Upper lobe of left lung (tissue), 6 donors: ENCODE data around the gene GAPDHS. TPM values are rescaled to one million over a fixed set of nuclear protein-coding genes. Genes with fewer than 3 reads are reported as not detected.
A peak's percentile ranks its signal among the peaks of the same experiment; 100 is the strongest.

Experiments
- ATAC-seq, 2 donors: fragments of 200-7000 bp; cut with Tn5 transposase; one replicate each; pipeline ENCODE4 v1.9.1; 2022; ENCODE audit warnings: mild to moderate bottlenecking in 2 of 2, moderate library complexity in 2 of 2; ENCODE audit not compliant: low FRiP score in 2 of 2
- DNase-seq, 2 donors: peaks; one replicate each; pipeline ENCODE4 v3.0.0-alpha.2; 2019 to 2020
- H3K27ac ChIP-seq, 4 donors: fragments of 200-600 bp; sonication (generic); one replicate each; pipeline ENCODE4 v1.5.1; 2016 to 2019
- H3K27me3 ChIP-seq, 4 donors: fragments of 200-600 bp; sonication (generic); one replicate each; pipeline ENCODE4 v1.5.1; 2017 to 2019
- H3K36me3 ChIP-seq, 4 donors: fragments of 200-600 bp; sonication (generic); one replicate each; pipeline ENCODE4 v1.5.1; 2016 to 2019
- H3K4me1 ChIP-seq, 4 donors: fragments of 200-600 bp; sonication (generic); one replicate each; pipeline ENCODE4 v1.5.1; 2018 to 2019
- H3K4me3 ChIP-seq, 4 donors: fragments of 200-600 bp; sonication (generic); one replicate each; pipeline ENCODE4 v1.5.1; 2017 to 2019; ENCODE audit warnings: mild to moderate bottlenecking in 2 of 4, moderate library complexity in 1 of 4
- H3K9me3 ChIP-seq, 4 donors: fragments of 200-600 bp; sonication (generic); one replicate each; pipeline ENCODE4 v1.5.1; 2018 to 2019
- EP300 ChIP-seq, 4 donors: sonication (generic); formaldehyde crosslinking; IDR thresholded peaks; one replicate each; pipeline ENCODE4 v1.5.1; 2017; ENCODE audit warnings: antibody characterized with exemption in 4 of 4, control low read depth in 2 of 4
- POLR2A ChIP-seq, 4 donors: fragments of 450-650 bp; IDR thresholded peaks; one replicate each; pipeline ENCODE4 v1.5.1; 2016 to 2017; ENCODE audit warnings: antibody characterized with exemption in 4 of 4, mild to moderate bottlenecking in 2 of 4
- POLR2AphosphoS5 ChIP-seq, 2 donors: sonication (generic); formaldehyde crosslinking; IDR thresholded peaks; one replicate each; pipeline ENCODE4 v1.5.1; 2017; ENCODE audit warnings: antibody characterized with exemption in 2 of 2
- WGBS, 2 donors: methylation state at CpG; one replicate each; pipeline ENCODE4 v1.1.5; 2017 to 2018; 5-methylcytosine and 5-hydroxymethylcytosine counted together
- total RNA-seq, 6 donors: library from RNA; depleted of rRNA in 4 of 6; stranded (reverse); fragments of >200 nt in 4 of 6; gene quantifications; one replicate each; pipeline versions ENCODE4 v1.1.0 to v1.2.1, GENCODE V29; 2016 to 2021
- TF ChIP-seq, protein P1 (sequence below), 6 experiments: fragments of 450-650 bp in 4 of 6; fragments of 200-600 bp in 2 of 6; sonication (generic) in 2 of 6; IDR thresholded peaks; one replicate each; pipeline ENCODE4 v1.5.1; 2016 to 2019; ENCODE audit warnings: antibody characterized with exemption in 6 of 6
- donor health status: DM: no; HTN: no; CAD: no; lungs with moderate emphysema.
- donor health status: DM: no; HTN: yes; CAD: no; lungs with severe emphysema.

GAPDHS gene
- total RNA-seq, 6 donors from 2014 or later: not detected

DNA sequence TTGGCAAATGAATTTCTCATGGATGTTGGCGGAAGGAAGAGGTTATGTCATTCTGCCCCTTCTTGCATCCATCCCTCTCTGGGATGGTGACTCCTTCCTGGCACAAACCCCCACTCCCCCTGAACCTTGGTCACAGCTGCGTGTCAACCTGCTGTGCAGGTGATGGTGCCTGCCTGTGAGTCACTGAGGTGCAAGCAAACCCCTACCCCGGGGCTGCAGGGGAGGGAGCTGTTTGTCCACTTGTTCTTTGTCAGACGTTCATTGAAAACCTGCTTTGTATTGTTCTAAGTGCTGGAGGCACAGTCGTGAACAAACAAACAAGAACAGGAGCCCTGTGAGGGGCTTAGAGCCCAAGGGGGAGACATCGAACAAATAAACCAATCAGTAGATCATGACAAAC, 2.0 kb upstream of the GAPDHS start:
- no peak for DNase-seq
- no peaks in the 10 kb centered on the region for H3K36me3 ChIP-seq
- H3K27ac ChIP-seq: no peak overlapping the region
- no peaks in the 10 kb centered on the region for H3K9me3 ChIP-seq
- peaks cover 0 to 7% (median 6%) of the 10 kb centered on the region in 4 donors for H3K27me3 ChIP-seq
- TF ChIP-seq POLR2AphosphoS5 (IDR thresholded peaks at IDR 0.05) (no peak), EP300 (IDR thresholded peaks at IDR 0.05) (no peak), POLR2A (IDR thresholded peaks at IDR 0.05) (no peak)
- TF ChIP-seq, protein P1, sequence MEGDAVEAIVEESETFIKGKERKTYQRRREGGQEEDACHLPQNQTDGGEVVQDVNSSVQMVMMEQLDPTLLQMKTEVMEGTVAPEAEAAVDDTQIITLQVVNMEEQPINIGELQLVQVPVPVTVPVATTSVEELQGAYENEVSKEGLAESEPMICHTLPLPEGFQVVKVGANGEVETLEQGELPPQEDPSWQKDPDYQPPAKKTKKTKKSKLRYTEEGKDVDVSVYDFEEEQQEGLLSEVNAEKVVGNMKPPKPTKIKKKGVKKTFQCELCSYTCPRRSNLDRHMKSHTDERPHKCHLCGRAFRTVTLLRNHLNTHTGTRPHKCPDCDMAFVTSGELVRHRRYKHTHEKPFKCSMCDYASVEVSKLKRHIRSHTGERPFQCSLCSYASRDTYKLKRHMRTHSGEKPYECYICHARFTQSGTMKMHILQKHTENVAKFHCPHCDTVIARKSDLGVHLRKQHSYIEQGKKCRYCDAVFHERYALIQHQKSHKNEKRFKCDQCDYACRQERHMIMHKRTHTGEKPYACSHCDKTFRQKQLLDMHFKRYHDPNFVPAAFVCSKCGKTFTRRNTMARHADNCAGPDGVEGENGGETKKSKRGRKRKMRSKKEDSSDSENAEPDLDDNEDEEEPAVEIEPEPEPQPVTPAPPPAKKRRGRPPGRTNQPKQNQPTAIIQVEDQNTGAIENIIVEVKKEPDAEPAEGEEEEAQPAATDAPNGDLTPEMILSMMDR (IDR thresholded peaks at IDR 0.05): no peak
- ATAC-seq: no peak
- 54 to 63% methylated on average over 6 of the region's 6 CpGs for WGBS, 2 donors
- H3K4me3 ChIP-seq: no peak overlapping the region
- H3K4me1 ChIP-seq: peaks cover 7 to 14% (median 9%) of the 10 kb centered on the region in 4 donors

DNA sequence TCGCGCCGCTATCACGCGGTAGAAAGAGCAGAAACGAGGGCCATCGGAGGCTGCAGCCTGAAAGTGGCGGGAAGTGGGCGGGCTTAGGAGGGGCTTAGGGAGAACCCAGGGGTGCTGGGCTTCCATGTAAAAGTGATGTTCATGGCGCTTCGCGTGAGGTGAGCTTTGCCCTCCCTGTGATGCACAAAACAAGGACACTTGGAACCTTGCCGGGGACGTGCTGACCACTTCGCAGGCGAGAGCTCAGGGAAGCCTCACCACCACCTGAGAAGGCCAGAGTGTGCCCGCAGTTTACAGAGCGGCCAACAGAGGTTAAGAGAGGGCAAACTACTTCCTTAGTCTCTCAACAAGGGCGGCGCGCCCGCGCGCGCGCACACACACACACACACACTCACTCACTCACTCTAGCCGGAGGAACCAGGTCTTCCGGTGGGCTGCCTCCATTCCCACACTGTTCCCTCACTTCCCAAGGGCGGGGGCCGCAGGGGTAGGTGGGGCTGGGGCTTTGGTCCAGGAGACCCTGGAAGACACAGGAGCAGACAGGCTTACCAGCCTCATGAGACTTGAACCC, 651 bp downstream of the GAPDHS start:
- peaks cover 7 to 14% (median 9%) of the 10 kb centered on the region in 4 donors for H3K4me1 ChIP-seq
- WGBS, 2 donors: 1 to 4% methylated on average over 12 to 30 of the region's 30 CpGs
- no peaks in the 10 kb centered on the region for H3K36me3 ChIP-seq
- H3K9me3 ChIP-seq: no peaks in the 10 kb centered on the region
- no peak overlapping the region for H3K27ac ChIP-seq
- DNase-seq (peak; percentile 68 to 91), ATAC-seq (peak; percentile 23 to 76)
- H3K27me3 ChIP-seq: peaks cover 0 to 7% (median 6%) of the 10 kb centered on the region in 4 donors
- peak overlapping the region in 1 of 4 donors; percentile 3 for H3K4me3 ChIP-seq
- TF ChIP-seq EP300 (IDR thresholded peaks at IDR 0.05) (no peak), POLR2AphosphoS5 (IDR thresholded peaks at IDR 0.05) (no peak), POLR2A (IDR thresholded peaks at IDR 0.05) (no peak)
- TF ChIP-seq, protein P1 (IDR thresholded peaks at IDR 0.05): no peak

DNA sequence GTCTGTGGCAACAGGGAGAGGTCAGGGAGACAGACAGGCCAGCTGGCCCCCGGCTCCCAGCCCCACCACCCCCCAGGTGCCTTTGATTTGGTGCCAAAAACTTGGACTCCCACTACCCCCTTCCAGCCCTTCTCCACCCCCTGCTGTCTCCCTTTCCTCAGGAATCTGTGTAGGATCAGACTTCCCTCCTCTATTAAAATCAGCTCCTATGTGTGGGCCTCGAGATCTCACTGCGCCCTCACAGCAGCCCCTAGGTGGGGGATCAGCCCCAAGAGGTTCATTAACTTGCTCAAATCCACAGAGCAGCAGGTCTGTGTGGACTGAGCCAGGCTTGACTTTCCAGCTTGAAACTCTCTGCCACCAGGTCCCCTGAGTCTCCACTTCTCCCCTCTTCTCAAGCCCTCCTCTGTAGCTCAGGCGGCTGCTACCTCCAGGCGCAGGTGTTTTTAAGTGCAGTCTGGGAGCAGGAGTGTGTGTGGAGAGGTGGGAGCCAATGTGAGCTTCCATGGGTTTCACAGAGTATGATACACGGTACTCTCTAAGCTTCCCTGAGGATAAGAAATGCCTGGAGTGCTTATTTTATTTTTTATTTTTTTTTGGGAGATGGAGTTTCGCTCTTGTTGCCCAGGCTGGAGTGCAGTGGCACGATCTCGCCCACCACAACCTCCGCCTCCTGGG, 1.7 kb downstream of the GAPDHS start:
- Histone ChIP-seq H3K4me3 (no peak overlapping the region), H3K36me3 (no peaks in the 10 kb centered on the region), H3K27me3 (peaks cover 0 to 7% (median 6%) of the 10 kb centered on the region in 4 donors), H3K4me1 (peaks cover 7 to 14% (median 9%) of the 10 kb centered on the region in 4 donors), H3K27ac (no peak overlapping the region), H3K9me3 (no peaks in the 10 kb centered on the region)
- no peak for TF ChIP-seq POLR2A (IDR thresholded peaks at IDR 0.05)
- TF ChIP-seq, protein P1 (IDR thresholded peaks at IDR 0.05): no peak
- TF ChIP-seq EP300 (IDR thresholded peaks at IDR 0.05): no peak
- TF ChIP-seq POLR2AphosphoS5 (IDR thresholded peaks at IDR 0.05): no peak
- WGBS, 2 donors: 68 to 74% methylated on average over 8 to 10 of the region's 10 CpGs
- DNase-seq (no peak), ATAC-seq (no peak)

DNA sequence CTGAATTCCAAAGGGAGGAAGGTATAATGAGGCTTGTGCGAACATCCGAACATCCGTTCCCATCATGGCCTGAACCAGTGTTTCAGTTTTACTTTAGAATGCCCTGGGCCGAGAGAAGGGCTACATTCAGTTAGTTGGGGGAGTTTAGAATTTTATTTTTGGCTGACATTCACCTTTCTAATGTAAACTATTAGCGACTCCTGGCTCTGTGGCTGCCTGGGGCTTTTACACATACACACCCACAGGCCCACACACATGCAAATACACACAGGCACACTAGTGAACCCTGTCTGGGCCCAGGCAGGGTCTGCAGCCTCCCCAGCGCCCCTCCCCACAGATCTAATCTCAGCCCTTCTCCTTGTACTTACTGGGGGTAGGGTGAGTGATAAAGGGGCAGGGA, 6.1 kb downstream of the GAPDHS start:
- no peak for DNase-seq

More for the DNA sequence above, 6.1 kb downstream of the GAPDHS start:
- H3K9me3 ChIP-seq: no peaks in the 10 kb centered on the region
- peaks cover under 1 to 5% (median 2%) of the 10 kb centered on the region in 4 donors for H3K4me1 ChIP-seq
- TF ChIP-seq POLR2A (IDR thresholded peaks at IDR 0.05) (no peak), POLR2AphosphoS5 (IDR thresholded peaks at IDR 0.05) (no peak), EP300 (IDR thresholded peaks at IDR 0.05) (no peak)
- TF ChIP-seq, protein P1 (IDR thresholded peaks at IDR 0.05): no peak
- no peak for ATAC-seq
- peaks cover 0 to under 1% (median under 1%) of the 10 kb centered on the region in 4 donors for H3K27me3 ChIP-seq
- H3K4me3 ChIP-seq: no peak overlapping the region
- H3K36me3 ChIP-seq: no peaks in the 10 kb centered on the region
- 76 to 79% methylated on average over 6 of the region's 6 CpGs for WGBS, 2 donors
- no peak overlapping the region for H3K27ac ChIP-seq
